Smooth muscle cell (in vitro differentiated cells): ENCODE data around the gene SRM. TPM values are rescaled to one million over a fixed set of nuclear protein-coding genes. Genes with fewer than 3 reads are reported as not detected.
"Not testable (repeated sequence)": the region's sequence is repeated elsewhere in the genome, so short reads cannot be mapped to it uniquely, and the experiment has no call there.

Experiments used
- DNase-seq: peaks from one replicate; lab custom pipeline; 2025; ENCODE audit not compliant: unreplicated experiment; lab: John Stamatoyannopoulos, UW
- H2AFZ ChIP-seq: fragments of 200-600 bp; sonication (generic); 2 replicates; pipeline ENCODE4 v1.6.0; 2016; ENCODE audit warnings: antibody characterized with exemption, low read depth, mild to moderate bottlenecking
- H3F3A ChIP-seq: fragments of 200-600 bp; sonication (generic); 2 replicates; pipeline ENCODE4 v1.6.0; 2017; ENCODE audit warnings: antibody characterized with exemption, low read depth
- H3K27ac ChIP-seq: fragments of 200-600 bp; sonication (generic); 2 replicates; pipeline ENCODE4 v1.5.1; 2016; ENCODE audit warnings: low read depth, mild to moderate bottlenecking
- H3K27me3 ChIP-seq: fragments of 200-600 bp; sonication (generic); 2 replicates; pipeline ENCODE4 v1.6.1; 2016; ENCODE audit warnings: low read depth, mild to moderate bottlenecking
- H3K36me3 ChIP-seq: fragments of 200-600 bp; sonication (generic); 2 replicates; pipeline ENCODE4 v1.5.1; 2016; ENCODE audit warnings: low read depth
- H3K4me1 ChIP-seq: fragments of 200-600 bp; sonication (generic); 2 replicates; pipeline ENCODE4 v1.5.1; 2016; ENCODE audit warnings: low read depth
- H3K4me2 ChIP-seq: fragments of 200-600 bp; sonication (generic); 2 replicates; pipeline ENCODE4 v1.6.0; 2016; ENCODE audit warnings: mild to moderate bottlenecking
- H3K4me3 ChIP-seq: fragments of 200-600 bp; sonication (generic); 2 replicates; pipeline ENCODE4 v1.5.1; 2016; ENCODE audit warnings: mild to moderate bottlenecking
- H3K79me2 ChIP-seq: fragments of 200-600 bp; sonication (generic); 2 replicates; pipeline ENCODE4 v1.6.0; 2016; ENCODE audit warnings: low read depth, mild to moderate bottlenecking
- H3K9ac ChIP-seq: fragments of 200-600 bp; sonication (generic); 2 replicates; pipeline ENCODE4 v1.6.0; 2016; ENCODE audit warnings: low read depth
- H3K9me3 ChIP-seq: fragments of 200-600 bp; sonication (generic); replicated peaks from 2 replicates; pipeline ENCODE4 v1.5.1; 2016; ENCODE audit warnings: low read depth
- H4K20me1 ChIP-seq: fragments of 200-600 bp; sonication (generic); 2 replicates; pipeline ENCODE4 v1.6.0; 2016; ENCODE audit warnings: low read depth
- WGBS: methylation state at CpG from one replicate; pipeline ENCODE4 v1.1.7; 2016; ENCODE audit warnings: low lambda C conversion rate; 5-methylcytosine and 5-hydroxymethylcytosine counted together
- polyA plus RNA-seq: library from polyadenylated mRNA; unstranded; fragments of >200 nt; fragmentation: Nextera tagmentation; extraction: Ambion mirVana; gene quantifications from 2 replicates; pipeline ENCODE4 v1.2.1, GENCODE V29; 2016
- total RNA-seq: library from RNA; depleted of rRNA; stranded (reverse); fragments of >200 nt; gene quantifications from 2 replicates; pipeline ENCODE4 v1.2.3, GENCODE V29; 2014
- TF ChIP-seq, protein P1 (sequence below): fragments of 200-600 bp; sonication (generic); IDR thresholded peaks from 2 replicates; pipeline ENCODE4 v1.5.1; 2017; ENCODE audit warnings: borderline replicate concordance, mild to moderate bottlenecking, antibody characterized with exemption; ENCODE audit not compliant: insufficient read depth, poor library complexity, severe bottlenecking

Gene SRM
- total and polyA plus RNA-seq, 2 experiments from 2014 or later = 43.9 to 355 TPM

DNA sequence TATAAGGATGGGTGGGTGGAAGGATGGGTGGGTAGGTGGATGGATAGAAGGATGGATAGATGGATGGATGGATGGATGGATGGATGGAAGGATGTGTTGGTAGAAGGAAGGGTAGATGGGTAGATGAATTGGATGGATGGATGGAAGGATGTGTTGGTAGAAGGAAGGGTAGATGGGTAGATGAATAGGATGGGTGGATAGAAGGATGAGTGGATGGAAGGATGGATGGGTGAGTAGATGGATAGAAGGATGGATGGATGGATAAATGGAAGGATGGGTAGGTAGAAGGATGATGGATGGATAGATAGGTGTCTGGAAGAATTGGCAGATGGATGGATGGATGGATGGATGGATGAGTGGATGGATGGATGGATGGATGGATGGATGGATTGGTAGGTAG lies 18.8 kb downstream of the SRM start:
- H2AFZ ChIP-seq = no peak overlapping the region

DNA sequence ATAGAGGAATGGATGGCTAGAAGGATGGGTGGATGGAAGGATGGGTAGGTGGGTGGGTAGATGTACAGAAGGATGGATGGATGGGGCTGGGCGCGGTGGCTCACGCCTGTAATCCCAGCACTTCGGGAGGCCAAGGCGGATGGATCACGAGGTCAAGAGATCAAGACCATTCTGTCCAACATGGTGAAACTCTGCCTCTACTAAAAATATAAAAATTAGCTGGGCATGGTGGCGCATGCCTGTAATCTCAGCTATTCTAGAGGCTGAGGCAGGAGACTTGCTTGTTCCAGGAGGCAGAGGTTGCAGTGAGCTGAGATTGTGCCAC lies 19.8 kb downstream of the SRM start:
- not testable (repeated sequence) for H3K27ac ChIP-seq, H3K36me3 ChIP-seq, H3K27me3 ChIP-seq, H4K20me1 ChIP-seq, H3F3A ChIP-seq, H3K9me3 ChIP-seq, H3K4me3 ChIP-seq, H2AFZ ChIP-seq, H3K9ac ChIP-seq, H3K4me2 ChIP-seq, H3K79me2 ChIP-seq, DNase-seq, H3K4me1 ChIP-seq
- 87% methylated on average over 7 of the region's 7 CpGs for WGBS

More for the DNA sequence above, 18.8 kb downstream of the SRM start:
- H3K9me3 ChIP-seq = no peaks in the 10 kb centered on the region
- no peaks in the 10 kb centered on the region for H3K27me3 ChIP-seq
- H3K27ac ChIP-seq = no peak overlapping the region
- no peak overlapping the region for H3K4me3 ChIP-seq
- no peaks in the 10 kb centered on the region for H3F3A ChIP-seq
- H3K4me2 ChIP-seq = no peak overlapping the region
- no peaks in the 10 kb centered on the region for H3K79me2 ChIP-seq
- no peaks in the 10 kb centered on the region for H4K20me1 ChIP-seq
- H3K36me3 ChIP-seq = no peaks in the 10 kb centered on the region
- H3K9ac ChIP-seq = no peak overlapping the region
- TF ChIP-seq, protein P1, sequence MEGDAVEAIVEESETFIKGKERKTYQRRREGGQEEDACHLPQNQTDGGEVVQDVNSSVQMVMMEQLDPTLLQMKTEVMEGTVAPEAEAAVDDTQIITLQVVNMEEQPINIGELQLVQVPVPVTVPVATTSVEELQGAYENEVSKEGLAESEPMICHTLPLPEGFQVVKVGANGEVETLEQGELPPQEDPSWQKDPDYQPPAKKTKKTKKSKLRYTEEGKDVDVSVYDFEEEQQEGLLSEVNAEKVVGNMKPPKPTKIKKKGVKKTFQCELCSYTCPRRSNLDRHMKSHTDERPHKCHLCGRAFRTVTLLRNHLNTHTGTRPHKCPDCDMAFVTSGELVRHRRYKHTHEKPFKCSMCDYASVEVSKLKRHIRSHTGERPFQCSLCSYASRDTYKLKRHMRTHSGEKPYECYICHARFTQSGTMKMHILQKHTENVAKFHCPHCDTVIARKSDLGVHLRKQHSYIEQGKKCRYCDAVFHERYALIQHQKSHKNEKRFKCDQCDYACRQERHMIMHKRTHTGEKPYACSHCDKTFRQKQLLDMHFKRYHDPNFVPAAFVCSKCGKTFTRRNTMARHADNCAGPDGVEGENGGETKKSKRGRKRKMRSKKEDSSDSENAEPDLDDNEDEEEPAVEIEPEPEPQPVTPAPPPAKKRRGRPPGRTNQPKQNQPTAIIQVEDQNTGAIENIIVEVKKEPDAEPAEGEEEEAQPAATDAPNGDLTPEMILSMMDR = no peak
- DNase-seq = no peak
- no peaks in the 10 kb centered on the region for H3K4me1 ChIP-seq

- no peak overlapping the region for H3K27ac ChIP-seq
- no peaks in the 10 kb centered on the region for H3K9me3 ChIP-seq
- 65% methylated on average over 2 of the region's 2 CpGs for WGBS
- no peaks in the 10 kb centered on the region for H3K4me1 ChIP-seq
- no peak overlapping the region for H3K9ac ChIP-seq
- H3K27me3 ChIP-seq = no peaks in the 10 kb centered on the region
- H3K4me2 ChIP-seq = no peak overlapping the region
- DNase-seq = no peak
- no peaks in the 10 kb centered on the region for H3F3A ChIP-seq
- no peaks in the 10 kb centered on the region for H3K36me3 ChIP-seq
- TF ChIP-seq, protein P1 = no peak
- no peak overlapping the region for H2AFZ ChIP-seq
- H3K4me3 ChIP-seq = no peak overlapping the region
- H3K79me2 ChIP-seq = no peaks in the 10 kb centered on the region
- H4K20me1 ChIP-seq = no peaks in the 10 kb centered on the region
Observed at GRCh38 chr1:11039351-11040104, 20.3 kb downstream of the SRM start.

DNA sequence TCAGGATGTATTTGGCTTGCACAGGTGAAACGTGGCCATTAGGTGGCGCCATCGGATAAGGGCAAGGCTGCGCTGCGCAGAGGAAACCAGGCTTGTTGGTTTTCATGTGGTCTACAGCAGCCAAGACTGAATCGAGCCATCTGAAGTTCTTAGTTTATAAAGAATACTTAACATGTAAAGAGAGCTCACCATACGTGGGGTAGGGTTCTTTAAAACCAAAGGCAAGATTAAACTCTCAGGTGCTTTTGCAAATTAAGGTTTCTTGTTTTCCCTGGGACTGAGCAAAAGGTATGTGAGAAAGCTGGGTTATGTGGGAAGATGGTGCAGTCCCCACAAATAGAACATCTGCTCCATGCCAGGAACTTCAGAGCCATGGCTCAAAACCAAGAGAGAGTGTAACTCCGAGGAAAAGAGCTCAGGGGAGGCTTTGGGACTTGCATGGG lies 22.1 kb downstream of the SRM start:
- TF ChIP-seq, protein P1 = peak; percentile 91
- Histone ChIP-seq H2AFZ (no peak overlapping the region), H3K9ac (no peak overlapping the region), H4K20me1 (no peaks in the 10 kb centered on the region), H3K9me3 (no peaks in the 10 kb centered on the region), H3K4me3 (no peak overlapping the region), H3K4me2 (no peak overlapping the region), H3K36me3 (no peaks in the 10 kb centered on the region), H3K27me3 (no peaks in the 10 kb centered on the region), H3K79me2 (no peaks in the 10 kb centered on the region), H3K27ac (no peak overlapping the region), H3K4me1 (no peaks in the 10 kb centered on the region), H3F3A (no peaks in the 10 kb centered on the region)
- 2% methylated on average over 8 of the region's 8 CpGs for WGBS
- DNase-seq = peak; percentile 40

DNA sequence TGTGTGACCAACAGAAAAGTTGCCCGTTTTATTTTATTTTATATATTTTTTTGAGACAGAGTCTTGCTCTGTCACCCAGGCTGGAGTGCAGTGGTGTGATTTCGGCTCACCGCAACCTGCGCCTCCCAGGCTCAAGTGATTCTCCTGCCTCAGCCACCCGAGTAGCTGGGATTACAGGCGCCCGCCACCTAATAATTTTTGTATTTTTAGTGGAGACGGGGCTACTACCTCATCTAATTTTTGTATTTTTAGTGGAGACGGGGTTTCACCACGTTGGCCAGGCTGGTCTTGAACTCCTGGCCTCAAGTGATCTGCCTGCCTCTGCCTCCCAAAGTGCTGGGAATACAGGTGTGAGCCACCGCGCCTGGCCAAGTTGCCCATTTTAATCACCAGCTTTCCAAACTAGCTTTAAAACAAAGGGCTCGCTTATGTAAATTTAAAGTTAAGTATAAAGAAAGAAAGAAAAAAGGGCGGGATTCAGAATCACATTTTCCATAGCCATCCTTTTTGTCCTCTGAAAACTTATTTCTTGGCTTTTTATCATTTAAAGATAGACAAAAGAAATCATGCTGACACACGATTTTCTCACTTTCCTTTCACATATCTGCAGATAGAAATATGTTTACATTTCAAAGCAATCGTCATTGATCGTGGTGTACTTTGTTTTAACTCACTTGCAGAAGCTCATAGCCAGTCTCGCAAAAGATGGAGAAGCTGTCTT lies 22.6 kb downstream of the SRM start:
- whole genome bisulfite sequencing = 64% methylated on average over 18 of the region's 18 CpGs
- not testable (repeated sequence) for DNase-seq, H3F3A ChIP-seq

More for the DNA sequence above, 22.6 kb downstream of the SRM start:
- not testable (repeated sequence) for H3K4me1 ChIP-seq, H3K9me3 ChIP-seq, H4K20me1 ChIP-seq, H3K4me2 ChIP-seq, H3K4me3 ChIP-seq, H3K79me2 ChIP-seq, H3K36me3 ChIP-seq, H3K9ac ChIP-seq, H2AFZ ChIP-seq, H3K27ac ChIP-seq, H3K27me3 ChIP-seq
